Liver (tissue), 9 donors: ENCODE data around the gene SPRR2E. TPM values are rescaled to one million over a fixed set of nuclear protein-coding genes. Genes with fewer than 3 reads are reported as not detected.
"Not testable (repeated sequence)": the region's sequence is repeated elsewhere in the genome, so short reads cannot be mapped to it uniquely, and the experiment has no call there.

Experiments
- DNase-seq: peaks from one replicate; pipeline ENCODE4 v3.0.0-alpha.2; 2017; ENCODE audit warnings: low spot score
- H3K27ac ChIP-seq, 2 donors: one replicate each; pipeline ENCODE4 v1.7.0; 2013; ENCODE audit warnings: inconsistent platforms in 2 of 2, low read length in 2 of 2, control low read depth in 1 of 2, low read depth in 1 of 2, mild to moderate bottlenecking in 1 of 2
- H3K27me3 ChIP-seq, 4 donors: one replicate each; pipeline versions ENCODE4 v1.6.1 to v1.7.0; 2013; ENCODE audit warnings: low read length in 3 of 4, inconsistent platforms in 1 of 4, mild to moderate bottlenecking in 1 of 4, moderate library complexity in 1 of 4; ENCODE audit not compliant: control insufficient read depth in 4 of 4, insufficient read depth in 4 of 4
- H3K36me3 ChIP-seq, 4 donors: one replicate each; pipeline versions ENCODE4 v1.6.1 to v1.7.0; 2013; ENCODE audit warnings: low read length in 3 of 4, mild to moderate bottlenecking in 3 of 4, low read depth in 1 of 4, moderate library complexity in 1 of 4; ENCODE audit not compliant: control insufficient read depth in 4 of 4, insufficient read depth in 3 of 4
- H3K4me1 ChIP-seq, 4 donors: one replicate each; pipeline versions ENCODE4 v1.6.1 to v1.7.0; 2013; ENCODE audit warnings: low read length in 3 of 4, mild to moderate bottlenecking in 3 of 4, moderate library complexity in 1 of 4; ENCODE audit not compliant: control insufficient read depth in 4 of 4, insufficient read depth in 4 of 4
- H3K4me3 ChIP-seq, 3 donors: one replicate each; pipeline versions ENCODE4 v1.6.1 to v1.7.0; 2013; ENCODE audit warnings: low read length in 3 of 3, control low read depth in 1 of 3, low read depth in 1 of 3, mild to moderate bottlenecking in 1 of 3
- H3K9ac ChIP-seq, 2 donors: one replicate each; pipeline ENCODE4 v1.7.0; 2013; ENCODE audit warnings: low read length in 2 of 2, mild to moderate bottlenecking in 2 of 2, moderate library complexity in 2 of 2, control low read depth in 1 of 2, low read depth in 1 of 2
- H3K9me3 ChIP-seq, 4 donors: one replicate each; pipeline versions ENCODE4 v1.6.1 to v1.7.0; 2013; ENCODE audit warnings: low read length in 3 of 4; ENCODE audit not compliant: control insufficient read depth in 4 of 4
- ATF3 ChIP-seq: IDR thresholded peaks from 2 replicates; pipeline ENCODE4 v1.6.1; 2016; ENCODE audit warnings: antibody characterized with exemption
- CTCF ChIP-seq: fragments of 150-350 bp; IDR thresholded peaks from 2 replicates; pipeline ENCODE4 v1.5.1; 2017; ENCODE audit warnings: improper control_type of control experiment, low read depth, low read length; ENCODE audit not compliant: missing input control
- EGR1 ChIP-seq, 2 donors: IDR thresholded peaks; 2 replicates each; pipeline ENCODE4 v1.6.1; 2016 to 2018; ENCODE audit warnings: antibody characterized with exemption in 2 of 2, low read depth in 2 of 2
- FOXA1 ChIP-seq: IDR thresholded peaks from 2 replicates; pipeline ENCODE4 v1.6.1; 2016; ENCODE audit warnings: antibody characterized with exemption
- GABPA ChIP-seq, 2 donors: IDR thresholded peaks in 1 of 2; conservative IDR thresholded peaks in 1 of 2; 2 replicates each; pipeline ENCODE4 v1.6.1; 2016; ENCODE audit warnings: antibody characterized with exemption in 2 of 2, mild to moderate bottlenecking in 1 of 2, moderate library complexity in 1 of 2
- HNF4A ChIP-seq, 2 donors: conservative IDR thresholded peaks; 2 replicates each; pipeline ENCODE4 v1.6.1; 2016; ENCODE audit warnings: antibody characterized with exemption in 2 of 2, mild to moderate bottlenecking in 2 of 2
- HNF4G ChIP-seq: IDR thresholded peaks from 2 replicates; pipeline ENCODE4 v1.6.1; 2016; ENCODE audit warnings: antibody characterized with exemption
- NR2F2 ChIP-seq: IDR thresholded peaks from 2 replicates; pipeline ENCODE4 v1.6.1; 2016; ENCODE audit warnings: antibody characterized with exemption
- RAD21 ChIP-seq, 2 donors: IDR thresholded peaks; 2 replicates each; pipeline ENCODE4 v1.6.1; 2016; ENCODE audit warnings: antibody characterized with exemption in 2 of 2, mild to moderate bottlenecking in 2 of 2
- REST ChIP-seq: IDR thresholded peaks from 2 replicates; pipeline ENCODE4 v1.6.1; 2016; ENCODE audit warnings: antibody characterized with exemption, mild to moderate bottlenecking
- SP1 ChIP-seq: IDR thresholded peaks from 2 replicates; pipeline ENCODE4 v1.6.1; 2018; ENCODE audit warnings: antibody characterized with exemption, mild to moderate bottlenecking
- YY1 ChIP-seq: IDR thresholded peaks from 2 replicates; pipeline ENCODE4 v1.6.1; 2016; ENCODE audit warnings: antibody characterized with exemption, mild to moderate bottlenecking
- ZBTB33 ChIP-seq: IDR thresholded peaks from 2 replicates; pipeline ENCODE4 v1.6.1; 2016; ENCODE audit warnings: antibody characterized with exemption
- WGBS: extraction: QIAGEN DNeasy Blood & Tissue Kit; methylation state at CpG from one replicate; pipeline ENCODE4 v1.1.7; 2013; 5-methylcytosine and 5-hydroxymethylcytosine counted together
- polyA plus RNA-seq, 2 donors: library from polyadenylated mRNA; stranded (reverse) in 1 of 2; unstranded in 1 of 2; fragments of 200-250 nt in 1 of 2; fragments of >200 nt in 1 of 2; fragmentation: Nextera tagmentation in 1 of 2; extraction: Ambion mirVana in 1 of 2; gene quantifications; one replicate each; pipeline versions ENCODE4 v1.2.1 to v1.2.3, GENCODE V29; 2013 to 2015
- total RNA-seq, 2 donors: library from RNA; depleted of rRNA; stranded (reverse); fragments of >200 nt; gene quantifications; one replicate each; pipeline ENCODE4 v1.2.3, GENCODE V29; 2014
- donor health status: healthy.
- donor health status: healthy.
- donor health status: healthy.
- donor health status: healthy.
- donor health status: healthy.

The SPRR2E gene
- total and polyA plus RNA-seq, 4 donors: not detected

- TF ChIP-seq ZBTB33: no peak
Observed at GRCh38 chr1:153127296-153127695, 33.0 kb upstream of the SPRR2E start.

GRCh38 chr1:153125536-153125935 lies 31.2 kb upstream of the SPRR2E start:
- Histone ChIP-seq H3K9ac (no peak overlapping the region), H3K4me1 (no peaks in the 10 kb centered on the region), H3K9me3 (peaks cover 0 to 2% (median under 1%) of the 10 kb centered on the region in 4 donors), H3K36me3 (no peaks in the 10 kb centered on the region), H3K27me3 (no peaks in the 10 kb centered on the region), H3K27ac (no peak overlapping the region), H3K4me3 (no peak overlapping the region)
- WGBS: 88% methylated on average over 1 of the region's 1 CpG
- TF ChIP-seq NR2F2 (no peak), GABPA (IDR thresholded peaks at IDR 0.05 in 1 of 2, conservative IDR thresholded peaks at IDR 0.05 in 1 of 2) (no peak), EGR1 (IDR thresholded peaks at IDR 0.05; ENCODE audit: low read depth in 2 of 2) (no peak)
- DNase-seq: no peak

More at GRCh38 chr1:153127296-153127695, 33.0 kb upstream of the SPRR2E start:
- Histone ChIP-seq H3K36me3 (no peaks in the 10 kb centered on the region), H3K4me1 (no peaks in the 10 kb centered on the region), H3K9ac (no peak overlapping the region), H3K27ac (no peak overlapping the region), H3K27me3 (no peaks in the 10 kb centered on the region), H3K4me3 (no peak overlapping the region), H3K9me3 (peaks cover 0 to 2% (median under 1%) of the 10 kb centered on the region in 4 donors)
- no peak for DNase-seq
- WGBS: 71% methylated on average over 2 of the region's 2 CpGs

GRCh38 chr1:153123793-153124192 lies 29.5 kb upstream of the SPRR2E start:
- 88% methylated on average over 8 of the region's 8 CpGs for WGBS
- not testable (repeated sequence) for H3K4me3 ChIP-seq, H3K27ac ChIP-seq, DNase-seq, H3K9ac ChIP-seq, H3K36me3 ChIP-seq, H3K4me1 ChIP-seq, H3K9me3 ChIP-seq, H3K27me3 ChIP-seq

GRCh38 chr1:153122831-153123421 lies 28.6 kb upstream of the SPRR2E start:
- Histone ChIP-seq H3K27ac (no peak overlapping the region), H3K9me3 (peaks cover 0 to 2% (median under 1%) of the 10 kb centered on the region in 4 donors), H3K27me3 (no peaks in the 10 kb centered on the region), H3K36me3 (no peaks in the 10 kb centered on the region), H3K4me1 (no peaks in the 10 kb centered on the region), H3K4me3 (no peak overlapping the region), H3K9ac (no peak overlapping the region)
- WGBS: 32% methylated on average over 3 of the region's 3 CpGs
- no peak for DNase-seq
- TF ChIP-seq YY1: no peak
- no peak for TF ChIP-seq SP1
- no peak for TF ChIP-seq ZBTB33
- TF ChIP-seq ATF3: no peak
- no peak for TF ChIP-seq NR2F2
- TF ChIP-seq HNF4A (conservative IDR thresholded peaks at IDR 0.05): no peak
- TF ChIP-seq HNF4G: no peak
- no peak for TF ChIP-seq RAD21 (IDR thresholded peaks at IDR 0.05)
- TF ChIP-seq FOXA1: no peak
- no peak for TF ChIP-seq CTCF
- no peak for TF ChIP-seq REST
- no peak for TF ChIP-seq EGR1 (IDR thresholded peaks at IDR 0.05; ENCODE audit: low read depth in 2 of 2)
